Liver (tissue), 9 donors: ENCODE measurements around the gene SERHL2. TPM values are rescaled to one million over a fixed set of nuclear protein-coding genes. Genes with fewer than 3 reads are reported as not detected.
"Not testable (repeated sequence)": the region's sequence is repeated elsewhere in the genome, so short reads cannot be mapped to it uniquely, and the experiment has no call there.

Experiments
- DNase-seq: peaks from one replicate; pipeline ENCODE4 v3.0.0-alpha.2; 2017; ENCODE audit warnings: low spot score
- H3K27ac ChIP-seq, 2 donors: one replicate each; pipeline ENCODE4 v1.7.0; 2013; ENCODE audit warnings: inconsistent platforms in 2 of 2, low read length in 2 of 2, control low read depth in 1 of 2, low read depth in 1 of 2, mild to moderate bottlenecking in 1 of 2
- H3K27me3 ChIP-seq, 4 donors: one replicate each; pipeline versions ENCODE4 v1.6.1 to v1.7.0; 2013; ENCODE audit warnings: low read length in 3 of 4, inconsistent platforms in 1 of 4, mild to moderate bottlenecking in 1 of 4, moderate library complexity in 1 of 4; ENCODE audit not compliant: control insufficient read depth in 4 of 4, insufficient read depth in 4 of 4
- H3K36me3 ChIP-seq, 4 donors: one replicate each; pipeline versions ENCODE4 v1.6.1 to v1.7.0; 2013; ENCODE audit warnings: low read length in 3 of 4, mild to moderate bottlenecking in 3 of 4, low read depth in 1 of 4, moderate library complexity in 1 of 4; ENCODE audit not compliant: control insufficient read depth in 4 of 4, insufficient read depth in 3 of 4
- H3K4me1 ChIP-seq, 4 donors: one replicate each; pipeline versions ENCODE4 v1.6.1 to v1.7.0; 2013; ENCODE audit warnings: low read length in 3 of 4, mild to moderate bottlenecking in 3 of 4, moderate library complexity in 1 of 4; ENCODE audit not compliant: control insufficient read depth in 4 of 4, insufficient read depth in 4 of 4
- H3K4me3 ChIP-seq, 3 donors: one replicate each; pipeline versions ENCODE4 v1.6.1 to v1.7.0; 2013; ENCODE audit warnings: low read length in 3 of 3, control low read depth in 1 of 3, low read depth in 1 of 3, mild to moderate bottlenecking in 1 of 3
- H3K9ac ChIP-seq, 2 donors: one replicate each; pipeline ENCODE4 v1.7.0; 2013; ENCODE audit warnings: low read length in 2 of 2, mild to moderate bottlenecking in 2 of 2, moderate library complexity in 2 of 2, control low read depth in 1 of 2, low read depth in 1 of 2
- H3K9me3 ChIP-seq, 4 donors: one replicate each; pipeline versions ENCODE4 v1.6.1 to v1.7.0; 2013; ENCODE audit warnings: low read length in 3 of 4; ENCODE audit not compliant: control insufficient read depth in 4 of 4
- EGR1 ChIP-seq, 2 donors: IDR thresholded peaks; 2 replicates each; pipeline ENCODE4 v1.6.1; 2016 to 2018; ENCODE audit warnings: antibody characterized with exemption in 2 of 2, low read depth in 2 of 2
- FOXA1 ChIP-seq: IDR thresholded peaks from 2 replicates; pipeline ENCODE4 v1.6.1; 2016; ENCODE audit warnings: antibody characterized with exemption
- FOXA2 ChIP-seq: IDR thresholded peaks from 2 replicates; pipeline ENCODE4 v1.6.1; 2016; ENCODE audit warnings: antibody characterized with exemption
- HNF4A ChIP-seq, 2 donors: conservative IDR thresholded peaks; 2 replicates each; pipeline ENCODE4 v1.6.1; 2016; ENCODE audit warnings: antibody characterized with exemption in 2 of 2, mild to moderate bottlenecking in 2 of 2
- JUND ChIP-seq, 2 donors: IDR thresholded peaks; 2 replicates each; pipeline ENCODE4 v1.6.1; 2016; ENCODE audit warnings: antibody characterized with exemption in 2 of 2
- RAD21 ChIP-seq, 2 donors: IDR thresholded peaks; 2 replicates each; pipeline ENCODE4 v1.6.1; 2016; ENCODE audit warnings: antibody characterized with exemption in 2 of 2, mild to moderate bottlenecking in 2 of 2
- SP1 ChIP-seq: IDR thresholded peaks from 2 replicates; pipeline ENCODE4 v1.6.1; 2018; ENCODE audit warnings: antibody characterized with exemption, mild to moderate bottlenecking
- TAF1 ChIP-seq: conservative IDR thresholded peaks from 2 replicates; pipeline ENCODE4 v1.6.1; 2016; ENCODE audit warnings: antibody characterized with exemption, mild to moderate bottlenecking
- YY1 ChIP-seq: IDR thresholded peaks from 2 replicates; pipeline ENCODE4 v1.6.1; 2016; ENCODE audit warnings: antibody characterized with exemption, mild to moderate bottlenecking
- ZBTB33 ChIP-seq: IDR thresholded peaks from 2 replicates; pipeline ENCODE4 v1.6.1; 2016; ENCODE audit warnings: antibody characterized with exemption
- WGBS: extraction: QIAGEN DNeasy Blood & Tissue Kit; methylation state at CpG from one replicate; pipeline ENCODE4 v1.1.7; 2013; 5-methylcytosine and 5-hydroxymethylcytosine counted together
- polyA plus RNA-seq, 2 donors: library from polyadenylated mRNA; stranded (reverse) in 1 of 2; unstranded in 1 of 2; fragments of 200-250 nt in 1 of 2; fragments of >200 nt in 1 of 2; fragmentation: Nextera tagmentation in 1 of 2; extraction: Ambion mirVana in 1 of 2; gene quantifications; one replicate each; pipeline versions ENCODE4 v1.2.1 to v1.2.3, GENCODE V29; 2013 to 2015
- total RNA-seq, 2 donors: library from RNA; depleted of rRNA; stranded (reverse); fragments of >200 nt; gene quantifications; one replicate each; pipeline ENCODE4 v1.2.3, GENCODE V29; 2014
- TF ChIP-seq, protein P1 (sequence below): IDR thresholded peaks from 2 replicates; pipeline ENCODE4 v1.6.1; 2016; ENCODE audit warnings: antibody characterized with exemption
- TF ChIP-seq, protein P2 (sequence below): fragments of 150-350 bp; IDR thresholded peaks from 2 replicates; pipeline ENCODE4 v1.5.1; 2017; ENCODE audit warnings: improper control_type of control experiment, low read depth, low read length; ENCODE audit not compliant: missing input control
- TF ChIP-seq, protein P3 (sequence below): IDR thresholded peaks from 2 replicates; pipeline ENCODE4 v1.6.1; 2016; ENCODE audit warnings: antibody characterized with exemption, mild to moderate bottlenecking
- TF ChIP-seq, protein P4 (sequence below): IDR thresholded peaks from 2 replicates; pipeline ENCODE4 v1.6.1; 2016; ENCODE audit warnings: antibody characterized with exemption
- donor health status: healthy.
- donor health status: healthy.
- donor health status: healthy.
- donor health status: healthy.
- donor health status: healthy.

SERHL2 gene
- total and polyA plus RNA-seq, 4 donors, result 0.51 to 1.6 (median 0.69) TPM

DNA sequence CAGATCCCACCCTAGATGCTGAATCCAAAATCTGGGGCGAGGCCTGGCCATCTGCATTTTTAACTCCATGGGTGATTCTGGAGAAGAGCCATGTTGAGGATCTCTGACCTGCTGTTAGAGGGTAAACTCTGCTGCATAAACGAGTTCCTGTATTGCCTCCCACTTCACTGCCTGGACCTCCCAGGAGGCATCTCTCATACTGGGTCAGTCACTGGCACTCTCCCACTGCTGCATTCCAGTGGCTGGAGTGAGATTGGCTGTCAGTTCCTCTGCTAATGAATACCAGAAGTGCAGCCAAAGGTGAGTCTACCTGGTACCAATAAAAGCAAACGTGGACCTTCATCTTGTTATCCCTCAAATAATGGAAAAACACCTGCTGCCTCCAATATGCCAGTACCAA is 50.6 kb downstream of the SERHL2 start:
- TF ChIP-seq, protein P1, sequence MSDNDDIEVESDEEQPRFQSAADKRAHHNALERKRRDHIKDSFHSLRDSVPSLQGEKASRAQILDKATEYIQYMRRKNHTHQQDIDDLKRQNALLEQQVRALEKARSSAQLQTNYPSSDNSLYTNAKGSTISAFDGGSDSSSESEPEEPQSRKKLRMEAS, result no peak
- TF ChIP-seq ZBTB33 (no peak), SP1 (no peak), EGR1 (IDR thresholded peaks at IDR 0.05; ENCODE audit: low read depth in 2 of 2) (no peak), TAF1 (no peak), FOXA1 (no peak), HNF4A (conservative IDR thresholded peaks at IDR 0.05) (no peak), RAD21 (IDR thresholded peaks at IDR 0.05) (no peak), FOXA2 (no peak), JUND (IDR thresholded peaks at IDR 0.05) (no peak), YY1 (no peak)
- TF ChIP-seq, protein P2, sequence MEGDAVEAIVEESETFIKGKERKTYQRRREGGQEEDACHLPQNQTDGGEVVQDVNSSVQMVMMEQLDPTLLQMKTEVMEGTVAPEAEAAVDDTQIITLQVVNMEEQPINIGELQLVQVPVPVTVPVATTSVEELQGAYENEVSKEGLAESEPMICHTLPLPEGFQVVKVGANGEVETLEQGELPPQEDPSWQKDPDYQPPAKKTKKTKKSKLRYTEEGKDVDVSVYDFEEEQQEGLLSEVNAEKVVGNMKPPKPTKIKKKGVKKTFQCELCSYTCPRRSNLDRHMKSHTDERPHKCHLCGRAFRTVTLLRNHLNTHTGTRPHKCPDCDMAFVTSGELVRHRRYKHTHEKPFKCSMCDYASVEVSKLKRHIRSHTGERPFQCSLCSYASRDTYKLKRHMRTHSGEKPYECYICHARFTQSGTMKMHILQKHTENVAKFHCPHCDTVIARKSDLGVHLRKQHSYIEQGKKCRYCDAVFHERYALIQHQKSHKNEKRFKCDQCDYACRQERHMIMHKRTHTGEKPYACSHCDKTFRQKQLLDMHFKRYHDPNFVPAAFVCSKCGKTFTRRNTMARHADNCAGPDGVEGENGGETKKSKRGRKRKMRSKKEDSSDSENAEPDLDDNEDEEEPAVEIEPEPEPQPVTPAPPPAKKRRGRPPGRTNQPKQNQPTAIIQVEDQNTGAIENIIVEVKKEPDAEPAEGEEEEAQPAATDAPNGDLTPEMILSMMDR, result no peak
- TF ChIP-seq, protein P3, sequence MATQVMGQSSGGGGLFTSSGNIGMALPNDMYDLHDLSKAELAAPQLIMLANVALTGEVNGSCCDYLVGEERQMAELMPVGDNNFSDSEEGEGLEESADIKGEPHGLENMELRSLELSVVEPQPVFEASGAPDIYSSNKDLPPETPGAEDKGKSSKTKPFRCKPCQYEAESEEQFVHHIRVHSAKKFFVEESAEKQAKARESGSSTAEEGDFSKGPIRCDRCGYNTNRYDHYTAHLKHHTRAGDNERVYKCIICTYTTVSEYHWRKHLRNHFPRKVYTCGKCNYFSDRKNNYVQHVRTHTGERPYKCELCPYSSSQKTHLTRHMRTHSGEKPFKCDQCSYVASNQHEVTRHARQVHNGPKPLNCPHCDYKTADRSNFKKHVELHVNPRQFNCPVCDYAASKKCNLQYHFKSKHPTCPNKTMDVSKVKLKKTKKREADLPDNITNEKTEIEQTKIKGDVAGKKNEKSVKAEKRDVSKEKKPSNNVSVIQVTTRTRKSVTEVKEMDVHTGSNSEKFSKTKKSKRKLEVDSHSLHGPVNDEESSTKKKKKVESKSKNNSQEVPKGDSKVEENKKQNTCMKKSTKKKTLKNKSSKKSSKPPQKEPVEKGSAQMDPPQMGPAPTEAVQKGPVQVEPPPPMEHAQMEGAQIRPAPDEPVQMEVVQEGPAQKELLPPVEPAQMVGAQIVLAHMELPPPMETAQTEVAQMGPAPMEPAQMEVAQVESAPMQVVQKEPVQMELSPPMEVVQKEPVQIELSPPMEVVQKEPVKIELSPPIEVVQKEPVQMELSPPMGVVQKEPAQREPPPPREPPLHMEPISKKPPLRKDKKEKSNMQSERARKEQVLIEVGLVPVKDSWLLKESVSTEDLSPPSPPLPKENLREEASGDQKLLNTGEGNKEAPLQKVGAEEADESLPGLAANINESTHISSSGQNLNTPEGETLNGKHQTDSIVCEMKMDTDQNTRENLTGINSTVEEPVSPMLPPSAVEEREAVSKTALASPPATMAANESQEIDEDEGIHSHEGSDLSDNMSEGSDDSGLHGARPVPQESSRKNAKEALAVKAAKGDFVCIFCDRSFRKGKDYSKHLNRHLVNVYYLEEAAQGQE, result no peak
- TF ChIP-seq, protein P4, sequence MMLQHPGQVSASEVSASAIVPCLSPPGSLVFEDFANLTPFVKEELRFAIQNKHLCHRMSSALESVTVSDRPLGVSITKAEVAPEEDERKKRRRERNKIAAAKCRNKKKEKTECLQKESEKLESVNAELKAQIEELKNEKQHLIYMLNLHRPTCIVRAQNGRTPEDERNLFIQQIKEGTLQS, result no peak
- H3K4me3 ChIP-seq, result no peak overlapping the region
- H3K27me3 ChIP-seq, result no peaks in the 10 kb centered on the region
- no peak overlapping the region for H3K9ac ChIP-seq
- peaks cover 0 to 22% (median 5%) of the 10 kb centered on the region in 4 donors for H3K4me1 ChIP-seq
- H3K36me3 ChIP-seq, result peaks cover 1 to 31% (median 19%) of the 10 kb centered on the region in 4 donors
- H3K9me3 ChIP-seq, result no peaks in the 10 kb centered on the region
- no peak overlapping the region for H3K27ac ChIP-seq
- WGBS, result 61% methylated on average over 3 of the region's 3 CpGs
- no peak for DNase-seq

DNA sequence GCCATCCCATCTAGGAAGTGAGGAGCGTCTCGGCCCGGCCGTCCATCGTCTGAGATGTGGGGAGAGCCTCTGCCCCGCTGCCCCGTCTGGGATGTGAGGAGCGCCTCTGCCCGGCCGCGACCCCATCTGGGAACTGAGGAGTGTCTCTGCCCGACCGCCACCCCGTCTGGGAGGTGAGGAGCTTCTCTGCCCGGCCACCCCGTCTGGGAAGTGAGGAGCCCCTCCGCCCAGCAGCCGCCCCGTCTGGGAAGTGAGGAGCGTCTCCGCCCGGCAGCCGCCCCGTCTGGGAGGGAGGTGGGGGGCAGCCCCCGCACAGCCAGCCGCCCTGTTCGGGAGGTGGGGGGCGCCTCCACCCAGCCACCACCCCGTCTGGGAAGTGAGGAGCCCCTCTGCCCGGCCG is 53.9 kb downstream of the SERHL2 start:
- not testable (repeated sequence) for DNase-seq

More for the DNA sequence above, 53.9 kb downstream of the SERHL2 start:
- not testable (repeated sequence) for H3K36me3 ChIP-seq, H3K9me3 ChIP-seq, H3K9ac ChIP-seq, H3K4me3 ChIP-seq, H3K27me3 ChIP-seq, H3K27ac ChIP-seq
- peaks cover 0 to 28% (median 18%) of the 10 kb centered on the region in 4 donors for H3K4me1 ChIP-seq
- WGBS, result 98% methylated on average over 31 of the region's 31 CpGs
